ENCODE measurements around the gene TWNK.
A peak's percentile ranks its signal among the peaks of the same experiment; 100 is the strongest.
"Not testable (repeated sequence)": the region's sequence is repeated elsewhere in the genome, so short reads cannot be mapped to it uniquely, and the experiment has no call there.

Gene TWNK

GRCh38 chr10:101032637-101033224 is 45.4 kb downstream of the TWNK start:
- peak; percentile 62 for DNase-seq

GRCh38 chr10:101033276-101033675 is 45.9 kb downstream of the TWNK start:
- no peak for DNase-seq

DNA sequence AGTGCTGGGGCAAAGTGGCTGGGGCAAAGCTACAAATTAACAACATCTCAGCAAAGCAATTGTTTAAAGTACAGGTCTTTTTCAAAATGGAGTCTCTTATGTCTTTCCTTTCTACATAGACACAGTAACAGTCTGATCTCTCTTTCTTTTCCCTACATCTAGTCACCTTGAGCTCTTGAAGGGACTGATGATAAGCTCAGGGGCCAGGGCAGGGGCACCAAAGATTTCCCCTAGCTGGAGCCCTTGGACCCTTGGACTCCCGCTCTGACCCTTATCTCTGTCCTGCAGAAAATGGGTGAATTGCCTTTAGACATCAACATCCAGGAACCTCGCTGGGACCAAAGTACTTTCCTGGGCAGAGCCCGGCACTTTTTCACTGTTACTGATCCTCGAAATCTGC is 47.1 kb downstream of the TWNK start:
- DNase-seq: not testable (repeated sequence)

- no peak for DNase-seq
These were observed 48.0 kb downstream of the TWNK start for GRCh38 chr10:101035314-101035713.

DNA sequence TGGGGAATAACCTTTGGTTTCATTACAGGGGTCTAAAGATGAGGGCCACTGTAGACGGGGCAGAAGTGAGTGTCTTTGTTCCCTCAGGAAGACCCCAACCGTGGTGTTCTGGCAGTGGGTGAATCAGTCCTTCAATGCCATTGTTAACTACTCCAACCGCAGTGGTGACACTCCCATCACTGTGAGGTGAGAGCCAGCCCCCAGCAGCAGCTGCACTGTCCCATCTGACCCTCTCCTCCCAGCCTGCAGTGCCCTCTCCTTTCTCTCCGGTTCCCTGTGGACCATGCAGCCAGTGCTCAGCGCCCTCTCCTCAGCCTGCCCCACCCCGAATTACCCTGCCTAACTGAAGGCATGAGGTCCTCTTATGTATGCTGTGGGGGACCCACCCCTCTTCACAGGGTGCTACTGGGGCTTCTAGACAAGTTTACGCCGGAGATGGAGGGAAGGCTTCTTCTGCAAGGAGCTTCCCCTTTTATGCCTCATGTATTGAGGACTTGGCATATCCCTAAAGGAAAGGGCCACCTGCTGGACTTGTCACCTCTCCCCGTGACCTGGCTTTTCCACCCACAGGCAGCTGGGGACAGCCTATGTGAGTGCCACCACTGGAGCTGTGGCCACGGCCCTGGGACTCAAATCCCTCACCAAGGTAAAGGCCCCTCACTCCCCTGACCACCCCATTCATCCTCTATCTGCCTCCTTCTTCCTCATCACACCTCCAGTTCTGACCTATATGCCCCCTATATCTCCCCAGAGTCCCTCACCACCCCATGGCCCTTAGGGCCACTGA is 48.8 kb downstream of the TWNK start:
- no peak for DNase-seq

DNA sequence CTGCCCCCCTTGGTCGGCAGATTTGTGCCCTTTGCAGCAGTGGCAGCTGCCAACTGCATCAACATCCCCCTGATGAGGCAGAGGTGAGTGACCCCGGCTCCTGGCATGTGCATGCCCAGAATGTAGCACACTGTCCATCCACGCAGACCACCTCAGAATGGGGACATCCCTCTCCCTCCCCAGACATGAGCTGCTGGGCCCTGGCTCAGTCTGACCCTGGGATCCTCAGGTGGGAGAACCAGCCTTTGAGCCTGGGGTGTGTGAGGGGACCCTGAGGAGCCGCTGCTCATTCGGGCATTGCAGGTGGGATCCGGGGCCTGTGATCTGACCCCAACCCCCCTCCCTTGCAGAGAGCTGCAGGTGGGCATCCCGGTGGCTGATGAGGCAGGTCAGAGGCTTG is 49.4 kb downstream of the TWNK start:
- no peak for DNase-seq

- no peak for DNase-seq
These were observed 51.1 kb downstream of the TWNK start for GRCh38 chr10:101038484-101038883.

- DNase-seq: no peak
These were observed 52.7 kb downstream of the TWNK start for GRCh38 chr10:101040061-101040460.

- no peak for DNase-seq
These were observed 53.5 kb downstream of the TWNK start for GRCh38 chr10:101040851-101041250.

GRCh38 chr10:101041252-101041761 is 54.0 kb downstream of the TWNK start:
- peak; percentile 62 for DNase-seq

- DNase-seq: no peak
These were observed 54.8 kb downstream of the TWNK start for GRCh38 chr10:101042118-101042517.

GRCh38 chr10:101042667-101043362 is 55.5 kb downstream of the TWNK start:
- DNase-seq: peak; percentile 88

GRCh38 chr10:101043363-101043707 is 56.0 kb downstream of the TWNK start:
- no peak for DNase-seq
